ENCODE data around the gene ENOX1. TPM values are rescaled to one million over a fixed set of nuclear protein-coding genes. Genes with fewer than 3 reads are reported as not detected.

ENOX1 gene
- total RNA-seq, 1 donor from 2014 or later: 0.60 TPM

DNA sequence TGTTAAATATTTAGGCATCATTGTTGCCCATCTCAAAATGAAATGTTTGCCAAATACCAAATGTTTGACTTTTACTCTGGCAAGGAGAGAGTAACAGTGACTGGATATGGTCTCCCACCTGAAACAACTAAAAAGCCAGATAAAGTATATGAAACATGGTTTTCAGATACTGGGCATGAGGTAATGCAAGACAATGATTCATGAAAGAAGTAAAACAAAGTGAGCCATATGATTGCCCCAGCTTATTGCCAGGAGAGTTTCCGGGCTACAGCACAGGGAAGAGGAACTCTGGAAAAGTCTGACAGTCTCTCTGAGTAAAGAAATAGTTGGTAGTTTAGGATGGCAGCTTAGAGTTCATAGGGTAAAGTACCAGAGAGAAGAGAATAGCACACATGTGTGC, 408.8 kb downstream of the ENOX1 start:
- TF ChIP-seq, protein P1, sequence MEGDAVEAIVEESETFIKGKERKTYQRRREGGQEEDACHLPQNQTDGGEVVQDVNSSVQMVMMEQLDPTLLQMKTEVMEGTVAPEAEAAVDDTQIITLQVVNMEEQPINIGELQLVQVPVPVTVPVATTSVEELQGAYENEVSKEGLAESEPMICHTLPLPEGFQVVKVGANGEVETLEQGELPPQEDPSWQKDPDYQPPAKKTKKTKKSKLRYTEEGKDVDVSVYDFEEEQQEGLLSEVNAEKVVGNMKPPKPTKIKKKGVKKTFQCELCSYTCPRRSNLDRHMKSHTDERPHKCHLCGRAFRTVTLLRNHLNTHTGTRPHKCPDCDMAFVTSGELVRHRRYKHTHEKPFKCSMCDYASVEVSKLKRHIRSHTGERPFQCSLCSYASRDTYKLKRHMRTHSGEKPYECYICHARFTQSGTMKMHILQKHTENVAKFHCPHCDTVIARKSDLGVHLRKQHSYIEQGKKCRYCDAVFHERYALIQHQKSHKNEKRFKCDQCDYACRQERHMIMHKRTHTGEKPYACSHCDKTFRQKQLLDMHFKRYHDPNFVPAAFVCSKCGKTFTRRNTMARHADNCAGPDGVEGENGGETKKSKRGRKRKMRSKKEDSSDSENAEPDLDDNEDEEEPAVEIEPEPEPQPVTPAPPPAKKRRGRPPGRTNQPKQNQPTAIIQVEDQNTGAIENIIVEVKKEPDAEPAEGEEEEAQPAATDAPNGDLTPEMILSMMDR (IDR thresholded peaks at IDR 0.05; ENCODE audit: borderline replicate concordance): no peak
- Histone ChIP-seq H3K9me3 (replicated peaks) (peaks cover 16% of the 10 kb centered on the region), H3K4me1 (peaks cover 7% of the 10 kb centered on the region), H3K27ac (replicated peaks) (no peak overlapping the region), H3K36me3 (no peaks in the 10 kb centered on the region), H3K4me3 (no peak overlapping the region), H3K27me3 (ENCODE audit: low read depth) (no peaks in the 10 kb centered on the region)
- no peak for DNase-seq
- intact Hi-C loops (cut with micrococcal nuclease): no loop called here

- TF ChIP-seq, protein P1 (IDR thresholded peaks at IDR 0.05; ENCODE audit: borderline replicate concordance): no peak
- Histone ChIP-seq H3K9me3 (replicated peaks) (peaks cover 16% of the 10 kb centered on the region), H3K36me3 (no peaks in the 10 kb centered on the region), H3K27ac (replicated peaks) (no peak overlapping the region), H3K4me3 (no peak overlapping the region), H3K27me3 (ENCODE audit: low read depth) (no peaks in the 10 kb centered on the region), H3K4me1 (peaks cover 15% of the 10 kb centered on the region)
- DNase-seq: peak; percentile 52
- intact Hi-C loops (cut with micrococcal nuclease): no loop called here
Observed at GRCh38 chr13:43377149-43377548, 409.6 kb downstream of the ENOX1 start.

DNA sequence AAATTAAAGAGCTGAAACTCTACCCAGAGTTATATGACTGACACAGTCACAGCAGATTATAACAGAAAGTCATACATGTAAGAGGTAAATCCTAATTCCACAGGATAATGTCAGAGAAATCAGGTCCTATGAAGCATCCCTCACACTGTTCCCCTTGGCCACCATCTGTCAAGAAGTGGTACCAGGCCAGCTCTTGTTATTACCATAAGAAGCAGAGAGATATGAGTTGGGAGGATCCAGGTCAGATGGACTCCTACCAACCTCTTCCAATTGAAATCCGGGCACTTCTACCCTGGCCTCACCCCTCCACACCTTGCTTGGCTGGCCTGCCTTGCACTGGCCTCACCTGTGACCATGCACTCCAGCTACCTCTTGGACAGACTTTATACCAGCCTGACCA, 410.2 kb downstream of the ENOX1 start:
- H3K4me1 ChIP-seq: peaks cover 15% of the 10 kb centered on the region
- peaks cover 16% of the 10 kb centered on the region for H3K9me3 ChIP-seq (replicated peaks)
- DNase-seq: no peak
- H3K27me3 ChIP-seq (ENCODE audit: low read depth): no peaks in the 10 kb centered on the region
- intact Hi-C loops (cut with micrococcal nuclease): no loop called here
- TF ChIP-seq, protein P1 (IDR thresholded peaks at IDR 0.05; ENCODE audit: borderline replicate concordance): no peak
- no peaks in the 10 kb centered on the region for H3K36me3 ChIP-seq
- H3K27ac ChIP-seq (replicated peaks): no peak overlapping the region
- no peak overlapping the region for H3K4me3 ChIP-seq

GRCh38 chr13:43375797-43376465, 410.8 kb downstream of the ENOX1 start:
- Histone ChIP-seq H3K27me3 (ENCODE audit: low read depth) (no peaks in the 10 kb centered on the region), H3K4me3 (no peak overlapping the region), H3K36me3 (no peaks in the 10 kb centered on the region), H3K27ac (replicated peaks) (no peak overlapping the region), H3K4me1 (peaks cover 15% of the 10 kb centered on the region), H3K9me3 (replicated peaks) (peaks cover 16% of the 10 kb centered on the region)
- intact Hi-C loops (cut with micrococcal nuclease): no loop called here
- DNase-seq: no peak
- TF ChIP-seq, protein P1 (IDR thresholded peaks at IDR 0.05; ENCODE audit: borderline replicate concordance): no peak

DNA sequence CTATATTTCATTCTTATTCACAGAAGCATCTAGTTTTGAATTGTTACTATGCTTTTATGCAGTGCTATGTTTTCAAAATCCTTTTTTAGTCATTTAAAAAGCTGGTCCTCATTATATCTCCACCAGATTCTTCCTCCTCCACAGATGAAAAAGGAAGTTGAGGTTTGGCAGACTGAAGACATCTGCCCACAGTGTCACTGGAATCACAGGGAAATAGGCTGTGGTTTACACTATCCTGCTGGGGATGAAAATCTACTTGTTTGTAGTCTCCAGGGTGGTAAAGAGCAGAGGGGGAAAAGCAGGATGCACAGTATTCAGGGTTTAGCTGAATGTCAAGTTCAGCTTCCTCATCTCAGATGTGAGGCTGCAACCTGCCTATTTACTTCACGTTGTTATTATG, 412.2 kb downstream of the ENOX1 start:
- intact Hi-C loops (cut with micrococcal nuclease): no loop called here
- H3K4me1 ChIP-seq: peaks cover 15% of the 10 kb centered on the region
- H3K27ac ChIP-seq (replicated peaks): no peak overlapping the region
- H3K36me3 ChIP-seq: no peaks in the 10 kb centered on the region
- no peak overlapping the region for H3K4me3 ChIP-seq
- peaks cover 5% of the 10 kb centered on the region for H3K9me3 ChIP-seq (replicated peaks)
- no peak for DNase-seq
- H3K27me3 ChIP-seq (ENCODE audit: low read depth): no peaks in the 10 kb centered on the region
- TF ChIP-seq, protein P1 (IDR thresholded peaks at IDR 0.05; ENCODE audit: borderline replicate concordance): no peak
